Mucosa of descending colon (tissue), 3 donors: ENCODE data around the gene RARA. TPM values are rescaled to one million over a fixed set of nuclear protein-coding genes. Genes with fewer than 3 reads are reported as not detected.

Experiments used
- ATAC-seq: fragments of 200-7000 bp; cut with Tn5 transposase; one replicate; pipeline ENCODE4 v1.9.1; 2020; ENCODE audit warnings: mild to moderate bottlenecking, moderate library complexity
- DNase-seq, 3 donors: peaks; one replicate each; pipeline ENCODE4 v3.0.0-alpha.2; 2020
- H3K36me3 ChIP-seq: fragments of 200-600 bp; one replicate; pipeline ENCODE4 v1.8.0; 2021; ENCODE audit warnings: low read depth, mild to moderate bottlenecking
- H3K4me1 ChIP-seq: fragments of 200-600 bp; one replicate; pipeline ENCODE4 v1.8.0; 2021; ENCODE audit warnings: low read depth, mild to moderate bottlenecking
- H3K4me3 ChIP-seq: fragments of 200-600 bp; one replicate; pipeline ENCODE4 v1.8.0; 2021; ENCODE audit warnings: mild to moderate bottlenecking
- H3K9me3 ChIP-seq: fragments of 200-600 bp; one replicate; pipeline ENCODE4 v1.8.0; 2021; ENCODE audit warnings: mild to moderate bottlenecking
- intact Hi-C, 2 donors: fragments of 100-400 bp; cut with DNase I in 1 of 2; cut with micrococcal nuclease in 1 of 2; formaldehyde crosslinking; loops; one replicate each; pipeline versions ENCODE4 v1.11.0 to v1.11.1; 2022; cut with DNase I, micrococcal nuclease
- total RNA-seq, 3 donors: library from RNA; stranded (reverse); fragmentation: NEBNext Ultra II Directional in 2 of 3; extraction: Animal tissue kit (Norgen Biotek cat#: 25700) in 2 of 3; gene quantifications; one replicate each; pipeline versions ENCODE4 v1.2.1 to v1.2.4, GENCODE V29; 2021 to 2023
- TF ChIP-seq, protein P1 (sequence below): fragments of 200-600 bp; IDR thresholded peaks from one replicate; pipeline ENCODE4 v1.8.0; 2022; ENCODE audit warnings: antibody characterized with exemption, mild to moderate bottlenecking
- donor health status: DM: no; HTN: no; CAD: no; lungs with moderate emphysema.
- donor health status: DM: no; HTN: no; CAD: no.
- donor health status: DM: no; HTN: yes; CAD: no.

Gene RARA
- total RNA-seq, 3 donors from 2014 or later: 42.2 to 51.2 (median 49.6) TPM

DNA sequence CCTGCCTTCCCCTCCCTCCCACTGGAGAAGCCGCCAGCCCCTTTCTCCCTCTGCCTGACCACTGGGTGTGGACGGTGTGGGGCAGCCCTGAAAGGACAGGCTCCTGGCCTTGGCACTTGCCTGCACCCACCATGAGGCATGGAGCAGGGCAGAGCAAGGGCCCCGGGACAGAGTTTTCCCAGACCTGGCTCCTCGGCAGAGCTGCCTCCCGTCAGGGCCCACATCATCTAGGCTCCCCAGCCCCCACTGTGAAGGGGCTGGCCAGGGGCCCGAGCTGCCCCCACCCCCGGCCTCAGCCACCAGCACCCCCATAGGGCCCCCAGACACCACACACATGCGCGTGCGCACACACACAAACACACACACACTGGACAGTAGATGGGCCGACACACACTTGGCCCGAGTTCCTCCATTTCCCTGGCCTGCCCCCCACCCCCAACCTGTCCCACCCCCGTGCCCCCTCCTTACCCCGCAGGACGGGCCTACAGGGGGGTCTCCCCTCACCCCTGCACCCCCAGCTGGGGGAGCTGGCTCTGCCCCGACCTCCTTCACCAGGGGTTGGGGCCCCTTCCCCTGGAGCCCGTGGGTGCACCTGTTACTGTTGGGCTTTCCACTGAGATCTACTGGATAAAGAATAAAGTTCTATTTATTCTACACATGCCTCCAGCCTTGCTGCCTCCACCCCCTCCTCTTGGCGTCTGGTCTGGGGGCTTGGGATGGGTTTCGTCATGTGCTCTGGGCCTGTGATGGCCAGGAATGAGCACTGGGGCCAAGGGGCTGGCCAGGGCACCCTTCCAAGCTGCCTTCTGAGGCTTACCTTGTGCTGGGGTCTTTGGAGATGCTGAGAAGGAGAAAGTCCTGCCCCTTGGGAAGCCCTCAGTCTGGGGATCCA lies 48.3 kb downstream of the RARA start:
- TF ChIP-seq, protein P1, sequence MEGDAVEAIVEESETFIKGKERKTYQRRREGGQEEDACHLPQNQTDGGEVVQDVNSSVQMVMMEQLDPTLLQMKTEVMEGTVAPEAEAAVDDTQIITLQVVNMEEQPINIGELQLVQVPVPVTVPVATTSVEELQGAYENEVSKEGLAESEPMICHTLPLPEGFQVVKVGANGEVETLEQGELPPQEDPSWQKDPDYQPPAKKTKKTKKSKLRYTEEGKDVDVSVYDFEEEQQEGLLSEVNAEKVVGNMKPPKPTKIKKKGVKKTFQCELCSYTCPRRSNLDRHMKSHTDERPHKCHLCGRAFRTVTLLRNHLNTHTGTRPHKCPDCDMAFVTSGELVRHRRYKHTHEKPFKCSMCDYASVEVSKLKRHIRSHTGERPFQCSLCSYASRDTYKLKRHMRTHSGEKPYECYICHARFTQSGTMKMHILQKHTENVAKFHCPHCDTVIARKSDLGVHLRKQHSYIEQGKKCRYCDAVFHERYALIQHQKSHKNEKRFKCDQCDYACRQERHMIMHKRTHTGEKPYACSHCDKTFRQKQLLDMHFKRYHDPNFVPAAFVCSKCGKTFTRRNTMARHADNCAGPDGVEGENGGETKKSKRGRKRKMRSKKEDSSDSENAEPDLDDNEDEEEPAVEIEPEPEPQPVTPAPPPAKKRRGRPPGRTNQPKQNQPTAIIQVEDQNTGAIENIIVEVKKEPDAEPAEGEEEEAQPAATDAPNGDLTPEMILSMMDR: no peak
- DNase-seq (peak in 2 of 3 donors; percentile 33 to 53), ATAC-seq (no peak)
- Histone ChIP-seq H3K36me3 (peaks cover 6% of the 10 kb centered on the region), H3K4me3 (no peak overlapping the region), H3K9me3 (no peaks in the 10 kb centered on the region), H3K4me1 (peaks cover 4% of the 10 kb centered on the region)
- intact Hi-C loops: loop anchor here (5.0 to 10.0 kb wide), 2 partner anchors 55 to 58 kb away; partner anchors contain the start of gene TOP2A (in 1 of the 2)

DNA sequence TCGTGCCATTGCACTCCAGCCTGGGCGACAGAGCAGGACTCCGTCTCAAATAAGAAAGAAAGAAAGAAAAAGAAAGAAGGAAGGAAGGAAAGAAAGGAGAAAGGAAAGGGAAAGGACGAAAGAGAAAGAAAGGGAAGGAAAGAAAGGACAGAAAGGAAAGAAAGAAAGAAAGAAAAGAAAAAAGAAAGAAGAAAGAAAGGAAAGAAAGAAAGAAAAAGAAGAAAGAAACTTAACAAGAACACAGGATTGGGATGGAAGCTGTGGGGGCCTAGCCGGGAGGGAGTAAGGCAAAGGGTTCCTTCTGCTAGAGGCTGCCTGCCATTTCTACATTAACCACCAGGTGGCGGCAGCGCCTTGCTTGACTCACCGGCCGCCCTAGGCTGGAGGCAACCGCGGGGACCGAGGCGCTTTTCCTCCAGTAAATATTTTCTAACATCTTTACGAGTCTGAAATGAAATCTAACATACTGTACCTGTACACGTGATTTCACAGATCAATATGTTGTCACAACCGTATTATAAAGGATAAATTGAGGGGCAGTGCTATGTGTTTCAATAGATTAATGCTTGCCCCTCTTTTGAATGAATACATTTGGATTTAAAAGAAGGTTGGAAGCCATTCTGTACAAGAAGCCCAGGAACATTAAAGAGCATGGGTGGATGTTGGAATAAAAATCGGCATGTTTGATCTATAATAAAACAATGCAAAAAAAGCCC lies 49.5 kb downstream of the RARA start:
- H3K4me1 ChIP-seq: peaks cover 4% of the 10 kb centered on the region
- ATAC-seq (peak; percentile 74), DNase-seq (peak; percentile 88 to 97 (median 93))
- intact Hi-C loops: loop anchor here (5.0 to 10.0 kb wide), 2 partner anchors 56 kb away; partner anchors contain the start of gene TOP2A (in 1 of the 2)
- H3K4me3 ChIP-seq: no peak overlapping the region
- H3K36me3 ChIP-seq: no peaks in the 10 kb centered on the region
- TF ChIP-seq, protein P1: peak; percentile 97
- H3K9me3 ChIP-seq: no peaks in the 10 kb centered on the region

DNA sequence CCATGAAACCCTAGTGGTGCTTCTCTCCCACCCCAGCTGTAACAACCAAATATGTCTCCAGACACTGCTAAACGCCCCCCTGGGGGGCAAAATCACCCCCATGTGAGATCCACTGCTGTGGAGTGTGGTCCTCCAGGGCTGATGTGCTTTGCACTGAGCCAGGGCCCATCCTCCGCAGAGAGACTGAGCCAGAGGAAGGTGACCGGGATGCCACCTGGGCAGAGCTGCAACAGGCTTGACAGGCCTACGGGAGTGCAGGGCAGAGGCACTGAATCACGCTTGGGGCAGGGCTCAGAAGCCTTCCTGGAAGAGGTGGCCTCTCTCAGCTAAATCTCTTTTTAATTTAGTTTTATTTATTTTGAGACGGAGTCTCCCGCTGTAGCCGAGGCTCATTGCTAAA lies 51.1 kb downstream of the RARA start:
- DNase-seq (no peak), ATAC-seq (no peak)
- TF ChIP-seq, protein P1: no peak
- Histone ChIP-seq H3K9me3 (no peaks in the 10 kb centered on the region), H3K4me3 (no peak overlapping the region), H3K4me1 (peaks cover 9% of the 10 kb centered on the region), H3K36me3 (no peaks in the 10 kb centered on the region)
- intact Hi-C loops: no loop called here

DNA sequence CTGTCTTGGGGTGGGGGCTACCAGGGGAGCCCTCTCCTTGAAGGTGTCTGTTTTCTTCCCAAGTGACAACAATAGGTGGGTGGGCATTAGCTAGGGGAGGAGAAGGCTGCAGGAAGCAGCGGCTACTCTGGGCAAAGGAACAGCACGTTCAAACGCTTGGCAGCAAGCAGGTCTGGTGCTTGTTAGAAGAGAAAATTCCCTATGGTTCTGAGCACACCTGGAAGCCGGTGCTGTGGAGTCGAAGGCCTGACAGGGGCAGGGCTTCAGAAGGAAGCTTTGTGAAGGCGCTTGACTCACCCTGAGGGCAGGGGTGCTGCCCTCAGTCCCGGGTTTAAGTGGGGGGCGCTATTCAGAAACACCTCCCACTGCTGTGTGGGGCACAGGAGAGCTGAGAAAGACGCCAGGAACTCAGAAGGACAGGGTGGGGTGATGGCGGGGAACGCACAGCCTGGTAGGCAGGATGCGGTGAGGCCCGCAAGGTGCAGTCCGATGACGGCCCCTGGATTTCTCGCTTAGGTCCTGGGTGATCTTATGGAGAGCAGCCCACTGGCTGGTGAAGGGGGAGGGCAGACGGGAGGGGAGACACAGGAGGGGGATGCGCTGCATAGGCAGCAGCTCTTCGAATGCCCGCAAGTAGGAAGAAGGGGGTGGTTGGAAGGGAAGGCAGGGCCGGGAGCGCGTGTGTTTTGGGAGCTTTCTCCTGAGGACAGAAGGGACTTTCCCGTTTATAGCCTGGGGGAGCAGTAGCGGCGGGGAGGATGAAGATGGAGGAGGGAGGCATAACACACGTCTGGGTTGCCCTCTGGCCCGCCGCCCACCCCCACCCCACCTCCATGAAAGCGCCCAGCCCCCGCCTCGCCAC lies 52.3 kb downstream of the RARA start:
- TF ChIP-seq, protein P1: no peak
- intact Hi-C loops: no loop called here
- H3K4me1 ChIP-seq: peaks cover 9% of the 10 kb centered on the region
- ATAC-seq (no peak), DNase-seq (no peak)
- H3K36me3 ChIP-seq: no peaks in the 10 kb centered on the region
- no peak overlapping the region for H3K4me3 ChIP-seq
- no peaks in the 10 kb centered on the region for H3K9me3 ChIP-seq
